ENCODE measurements around the gene SEMA5B.
A peak's percentile ranks its signal among the peaks of the same experiment; 100 is the strongest.

Gene SEMA5B, protein sequence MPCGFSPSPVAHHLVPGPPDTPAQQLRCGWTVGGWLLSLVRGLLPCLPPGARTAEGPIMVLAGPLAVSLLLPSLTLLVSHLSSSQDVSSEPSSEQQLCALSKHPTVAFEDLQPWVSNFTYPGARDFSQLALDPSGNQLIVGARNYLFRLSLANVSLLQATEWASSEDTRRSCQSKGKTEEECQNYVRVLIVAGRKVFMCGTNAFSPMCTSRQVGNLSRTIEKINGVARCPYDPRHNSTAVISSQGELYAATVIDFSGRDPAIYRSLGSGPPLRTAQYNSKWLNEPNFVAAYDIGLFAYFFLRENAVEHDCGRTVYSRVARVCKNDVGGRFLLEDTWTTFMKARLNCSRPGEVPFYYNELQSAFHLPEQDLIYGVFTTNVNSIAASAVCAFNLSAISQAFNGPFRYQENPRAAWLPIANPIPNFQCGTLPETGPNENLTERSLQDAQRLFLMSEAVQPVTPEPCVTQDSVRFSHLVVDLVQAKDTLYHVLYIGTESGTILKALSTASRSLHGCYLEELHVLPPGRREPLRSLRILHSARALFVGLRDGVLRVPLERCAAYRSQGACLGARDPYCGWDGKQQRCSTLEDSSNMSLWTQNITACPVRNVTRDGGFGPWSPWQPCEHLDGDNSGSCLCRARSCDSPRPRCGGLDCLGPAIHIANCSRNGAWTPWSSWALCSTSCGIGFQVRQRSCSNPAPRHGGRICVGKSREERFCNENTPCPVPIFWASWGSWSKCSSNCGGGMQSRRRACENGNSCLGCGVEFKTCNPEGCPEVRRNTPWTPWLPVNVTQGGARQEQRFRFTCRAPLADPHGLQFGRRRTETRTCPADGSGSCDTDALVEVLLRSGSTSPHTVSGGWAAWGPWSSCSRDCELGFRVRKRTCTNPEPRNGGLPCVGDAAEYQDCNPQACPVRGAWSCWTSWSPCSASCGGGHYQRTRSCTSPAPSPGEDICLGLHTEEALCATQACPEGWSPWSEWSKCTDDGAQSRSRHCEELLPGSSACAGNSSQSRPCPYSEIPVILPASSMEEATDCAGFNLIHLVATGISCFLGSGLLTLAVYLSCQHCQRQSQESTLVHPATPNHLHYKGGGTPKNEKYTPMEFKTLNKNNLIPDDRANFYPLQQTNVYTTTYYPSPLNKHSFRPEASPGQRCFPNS

DNA sequence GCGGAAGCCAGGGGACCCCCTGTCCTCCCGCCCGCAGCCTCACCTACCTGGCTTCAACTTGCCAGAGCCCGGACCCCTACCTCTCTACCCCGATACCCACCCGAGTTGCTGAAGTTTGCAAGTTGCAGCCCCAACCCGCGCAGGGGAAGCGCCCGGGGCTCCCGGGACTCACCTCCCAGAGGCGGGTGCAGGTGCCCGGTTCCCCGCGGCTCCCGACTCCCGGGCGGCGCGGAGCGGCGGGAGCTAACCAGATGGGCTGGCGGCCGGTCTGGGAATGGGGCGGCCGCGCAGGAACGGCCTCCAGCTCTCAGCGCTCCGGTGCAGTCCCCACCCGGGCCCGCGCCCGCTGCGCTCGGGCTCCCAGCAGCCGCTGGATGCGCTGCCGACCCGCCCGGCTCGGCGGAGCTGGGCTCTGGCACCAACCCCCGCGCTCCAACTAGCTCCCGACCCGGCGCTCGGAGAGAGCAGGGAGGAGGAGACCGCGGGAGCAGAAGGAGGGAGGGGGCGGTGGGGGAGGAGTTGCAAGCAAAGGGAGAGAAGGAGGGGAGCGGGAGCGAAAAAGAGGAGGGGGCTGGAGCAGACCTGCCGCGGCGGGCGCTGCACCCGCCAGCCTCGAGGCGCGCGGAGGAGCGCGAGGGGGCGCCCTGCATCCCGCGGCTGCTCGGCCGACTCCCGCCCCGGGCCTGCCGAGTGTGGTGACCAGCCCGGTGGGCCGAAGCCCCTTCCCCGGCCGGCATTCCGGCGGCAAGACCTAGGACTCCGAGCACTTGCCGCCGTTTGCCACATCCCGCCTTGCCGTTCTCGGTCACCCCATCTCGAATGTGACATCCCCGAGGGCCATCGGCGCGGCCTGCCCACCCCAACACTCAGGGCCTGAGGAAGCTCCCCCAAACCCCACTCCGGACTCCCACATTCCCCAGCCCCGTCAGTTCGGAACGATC lies at the start of gene SEMA5B:
Gene SEMA5B (minus strand): TSS at position 472 of the 941 bp plus-strand sequence. CDS start 66,500 bp downstream, outside the sequence.
- H3K4me3 Mint-ChIP-seq: peak within 1 kb of the TSS; percentile 75
- no peaks in the 10 kb centered on the region for H3K36me3 Mint-ChIP-seq
- H3K9me3 Mint-ChIP-seq: no peaks in the 10 kb centered on the region
- ATAC-seq: peak; percentile 52
- H3K27me3 Mint-ChIP-seq: peaks cover 48% of the 10 kb centered on the region
- no peak within 1 kb of the TSS for H3K27ac Mint-ChIP-seq
- H3K4me1 Mint-ChIP-seq: peaks cover 27% of the 10 kb centered on the region

DNA sequence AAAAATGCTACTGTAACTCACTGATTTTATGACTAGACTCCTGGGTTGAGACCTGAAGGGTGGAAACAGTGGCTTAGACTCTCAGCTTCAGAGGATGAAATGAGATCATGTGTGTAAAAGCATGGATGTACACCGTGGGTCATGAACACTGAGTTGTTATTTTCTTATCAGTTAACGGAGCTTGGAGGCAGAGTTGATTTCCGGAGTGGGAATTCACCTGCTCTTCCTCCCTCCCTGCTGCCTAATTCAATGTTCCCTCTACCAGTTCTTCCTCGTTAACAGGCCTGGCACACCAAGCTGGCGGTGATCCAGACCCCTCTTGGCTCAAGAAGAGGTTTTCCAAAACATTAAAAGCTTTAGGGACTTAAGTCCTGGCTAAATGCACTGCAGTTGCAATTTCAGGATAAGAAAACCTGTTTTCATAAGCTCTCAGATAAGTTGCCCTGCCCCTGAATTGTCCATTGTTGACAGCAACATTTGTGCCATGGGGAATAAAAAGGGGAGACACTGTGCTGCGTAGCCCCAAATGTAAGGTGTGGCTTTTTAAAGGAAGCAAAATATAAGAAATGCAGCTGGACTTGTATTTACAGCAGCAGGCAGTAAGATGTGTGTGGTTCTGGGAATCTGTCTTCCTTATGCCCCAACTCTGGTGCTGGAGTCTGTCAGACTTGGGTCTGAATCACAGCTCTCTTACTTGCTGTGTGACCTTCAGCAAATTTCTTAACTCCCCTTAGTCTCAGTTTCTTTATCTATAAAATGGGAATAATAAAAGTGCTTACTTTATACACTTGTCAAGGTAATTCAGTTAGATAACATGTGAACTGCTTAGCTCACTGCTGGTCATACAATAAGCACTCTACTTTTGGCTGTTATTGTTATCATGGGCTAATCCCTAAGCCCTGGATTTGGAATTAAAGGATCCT lies 49.2 kb upstream of the SEMA5B start:
- ATAC-seq: no peak
- no peak overlapping the region for H3K27ac Mint-ChIP-seq
- H3K4me1 Mint-ChIP-seq: peaks cover 12% of the 10 kb centered on the region
- H3K9me3 Mint-ChIP-seq: no peaks in the 10 kb centered on the region
- no peak overlapping the region for H3K4me3 Mint-ChIP-seq
- H3K36me3 Mint-ChIP-seq: no peaks in the 10 kb centered on the region
- H3K27me3 Mint-ChIP-seq: no peaks in the 10 kb centered on the region

DNA sequence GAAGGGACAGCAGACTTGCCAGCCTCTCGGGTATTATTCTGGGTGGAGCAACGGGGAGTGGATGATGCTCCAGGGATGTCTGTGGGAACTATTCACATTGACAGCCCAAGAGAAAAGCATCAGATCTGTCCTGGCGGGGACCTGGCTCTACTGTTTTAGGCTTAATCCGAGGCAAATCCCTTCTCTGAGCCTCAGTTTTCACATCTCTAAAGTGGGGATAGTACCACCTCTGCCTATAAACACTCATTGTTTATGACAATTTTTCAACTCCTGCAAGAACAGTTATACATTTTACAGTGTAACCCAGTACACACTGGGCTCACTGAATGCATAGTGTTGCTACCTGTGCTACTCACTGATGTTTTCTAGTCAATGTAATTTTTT lies 48.5 kb upstream of the SEMA5B start:
- ATAC-seq: no peak
- no peaks in the 10 kb centered on the region for H3K27me3 Mint-ChIP-seq
- H3K27ac Mint-ChIP-seq: no peak overlapping the region
- peaks cover 12% of the 10 kb centered on the region for H3K4me1 Mint-ChIP-seq
- H3K4me3 Mint-ChIP-seq: no peak overlapping the region
- no peaks in the 10 kb centered on the region for H3K9me3 Mint-ChIP-seq
- H3K36me3 Mint-ChIP-seq: no peaks in the 10 kb centered on the region

DNA sequence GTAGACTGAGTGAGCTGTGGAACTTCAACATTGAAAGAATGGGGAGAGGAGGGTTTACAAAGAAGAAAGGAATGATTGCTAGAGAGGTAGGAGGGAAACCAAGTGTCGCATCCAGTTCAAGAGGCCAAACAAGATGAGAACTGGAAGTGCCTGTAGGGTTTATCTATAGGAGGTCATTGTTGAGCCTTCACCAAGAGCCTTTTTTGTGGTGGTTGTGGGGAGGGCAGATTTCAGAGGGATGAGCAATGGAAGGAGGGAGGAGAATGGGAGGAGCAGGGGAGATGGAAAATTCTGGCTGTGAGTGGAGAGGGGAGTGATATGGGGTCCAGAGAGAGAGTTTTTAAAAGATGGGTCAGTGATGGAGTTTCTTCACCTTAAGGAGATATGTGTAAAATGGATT lies 47.8 kb upstream of the SEMA5B start:
- no peak for ATAC-seq
- H3K4me1 Mint-ChIP-seq: peaks cover 12% of the 10 kb centered on the region
- H3K9me3 Mint-ChIP-seq: no peaks in the 10 kb centered on the region
- H3K36me3 Mint-ChIP-seq: no peaks in the 10 kb centered on the region
- no peaks in the 10 kb centered on the region for H3K27me3 Mint-ChIP-seq
- no peak overlapping the region for H3K4me3 Mint-ChIP-seq
- H3K27ac Mint-ChIP-seq: no peak overlapping the region

DNA sequence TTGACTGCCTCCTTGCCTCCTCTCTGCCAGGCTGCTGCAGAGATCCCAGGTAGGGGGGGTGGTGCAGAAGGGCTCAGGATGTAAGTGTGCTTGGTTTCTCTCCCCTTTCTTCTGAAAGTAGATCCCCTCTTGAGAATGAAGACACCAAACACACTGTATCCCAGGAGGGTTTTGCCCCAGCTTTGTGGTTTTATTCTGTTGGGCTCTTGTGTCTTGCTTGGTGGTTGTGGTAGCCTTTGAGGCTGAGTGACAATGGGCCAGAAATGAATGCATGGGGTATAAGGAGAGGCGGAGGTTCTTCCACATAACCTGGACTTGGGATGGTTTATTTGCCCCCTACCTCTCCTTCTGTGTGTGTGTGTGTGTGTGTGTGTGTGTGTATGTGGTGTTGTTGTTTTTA lies 45.0 kb upstream of the SEMA5B start:
- no peak for ATAC-seq
- Mint-ChIP-seq H3K9me3 (no peaks in the 10 kb centered on the region), H3K4me3 (no peak overlapping the region), H3K27ac (no peak overlapping the region), H3K27me3 (no peaks in the 10 kb centered on the region), H3K4me1 (peaks cover 27% of the 10 kb centered on the region), H3K36me3 (no peaks in the 10 kb centered on the region)

DNA sequence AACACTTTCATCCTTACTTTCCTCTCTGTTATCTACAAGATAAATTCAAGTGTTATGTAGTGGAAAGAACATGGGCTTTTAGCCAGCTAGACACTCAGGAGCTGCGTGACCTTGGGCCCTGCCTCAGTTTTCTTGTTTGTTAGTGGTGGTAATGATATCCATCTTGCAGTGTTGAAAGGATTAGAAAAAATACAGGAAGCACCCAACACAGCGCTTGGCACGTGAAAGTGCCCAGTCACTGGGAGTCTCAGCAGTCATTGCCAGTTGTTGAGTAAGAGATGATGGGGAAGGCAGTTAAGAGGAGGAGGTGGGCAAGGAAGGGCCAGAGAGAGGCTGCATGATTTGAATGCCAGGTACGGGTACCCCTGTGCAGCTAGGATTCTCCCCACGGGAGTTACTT lies 44.6 kb upstream of the SEMA5B start:
- no peak for ATAC-seq

DNA sequence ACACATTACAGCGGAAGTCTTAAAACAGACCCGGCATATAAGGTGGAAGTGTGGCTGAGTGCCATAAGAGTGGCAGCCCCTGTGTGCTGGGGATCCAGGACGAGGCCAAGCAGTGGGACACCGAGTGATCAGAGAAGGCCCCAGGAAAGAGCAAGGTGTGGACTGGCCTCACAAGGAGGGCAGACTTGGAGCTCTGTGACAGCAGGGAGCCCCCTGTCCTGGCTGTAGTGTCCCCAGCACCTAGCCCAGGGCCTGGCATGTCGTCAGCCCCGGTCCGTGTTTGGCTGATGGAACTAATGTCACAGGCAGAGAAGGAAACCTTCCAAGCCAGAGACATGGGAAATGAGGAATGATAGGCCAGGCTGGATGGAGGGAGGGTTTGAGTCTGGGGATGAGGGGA lies 44.0 kb upstream of the SEMA5B start:
- ATAC-seq: no peak
- no peak overlapping the region for H3K27ac Mint-ChIP-seq

More for the DNA sequence above, 44.6 kb upstream of the SEMA5B start:
- H3K27ac Mint-ChIP-seq: no peak overlapping the region
- no peaks in the 10 kb centered on the region for H3K36me3 Mint-ChIP-seq
- H3K4me3 Mint-ChIP-seq: no peak overlapping the region
- H3K27me3 Mint-ChIP-seq: no peaks in the 10 kb centered on the region
- no peaks in the 10 kb centered on the region for H3K9me3 Mint-ChIP-seq
- H3K4me1 Mint-ChIP-seq: peaks cover 28% of the 10 kb centered on the region

DNA sequence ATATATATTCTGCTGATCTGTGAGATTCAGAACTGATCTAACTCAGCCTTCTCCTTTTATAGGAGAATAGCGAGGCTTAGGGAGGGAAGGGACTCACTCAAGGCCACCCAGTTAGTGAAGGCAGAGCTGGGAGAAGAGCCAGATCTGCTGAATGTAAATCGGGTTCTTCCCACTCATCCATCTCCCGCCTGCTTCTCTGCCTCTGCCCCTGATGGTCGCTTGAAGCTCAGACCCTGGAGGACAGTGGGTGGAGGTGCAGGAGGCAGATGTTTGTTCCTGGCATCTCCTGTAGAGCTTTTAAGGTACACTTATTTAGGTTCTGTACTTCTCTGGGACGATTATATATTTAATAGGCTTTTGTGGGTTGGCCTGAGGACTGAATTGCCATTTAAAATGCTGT lies 43.6 kb upstream of the SEMA5B start:
- no peak overlapping the region for H3K27ac Mint-ChIP-seq
- H3K4me1 Mint-ChIP-seq: peaks cover 34% of the 10 kb centered on the region
- no peak for ATAC-seq

More for the DNA sequence above, 44.0 kb upstream of the SEMA5B start:
- Mint-ChIP-seq H3K27me3 (no peaks in the 10 kb centered on the region), H3K9me3 (no peaks in the 10 kb centered on the region), H3K4me3 (no peak overlapping the region), H3K36me3 (no peaks in the 10 kb centered on the region), H3K4me1 (peaks cover 32% of the 10 kb centered on the region)

DNA sequence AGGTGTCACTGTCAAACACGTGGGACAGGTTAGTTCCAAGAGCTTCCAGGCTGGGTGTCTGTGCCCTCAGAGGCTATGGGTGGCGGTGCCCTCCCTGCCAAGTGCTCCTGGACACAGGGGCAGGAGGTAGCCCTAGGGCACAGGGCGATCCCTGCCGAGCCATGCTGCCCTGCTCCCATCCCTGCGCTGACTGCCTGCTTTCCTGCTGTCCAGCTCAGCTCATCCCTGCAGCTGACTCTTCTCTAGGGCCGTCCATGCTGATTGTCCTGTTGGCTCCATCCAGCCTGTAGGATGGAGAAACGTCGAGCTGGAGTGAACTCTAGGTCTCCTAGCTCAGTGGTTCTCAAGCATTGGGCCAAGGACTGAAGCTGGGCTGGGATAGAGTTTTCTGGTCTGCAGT lies 42.9 kb upstream of the SEMA5B start:
- peaks cover 34% of the 10 kb centered on the region for H3K4me1 Mint-ChIP-seq
- no peak overlapping the region for H3K4me3 Mint-ChIP-seq
- H3K36me3 Mint-ChIP-seq: no peaks in the 10 kb centered on the region
- ATAC-seq: no peak
- no peaks in the 10 kb centered on the region for H3K27me3 Mint-ChIP-seq
- H3K27ac Mint-ChIP-seq: no peak overlapping the region
- no peaks in the 10 kb centered on the region for H3K9me3 Mint-ChIP-seq

More for the DNA sequence above, 43.6 kb upstream of the SEMA5B start:
- Mint-ChIP-seq H3K4me3 (no peak overlapping the region), H3K36me3 (no peaks in the 10 kb centered on the region), H3K9me3 (no peaks in the 10 kb centered on the region), H3K27me3 (no peaks in the 10 kb centered on the region)

DNA sequence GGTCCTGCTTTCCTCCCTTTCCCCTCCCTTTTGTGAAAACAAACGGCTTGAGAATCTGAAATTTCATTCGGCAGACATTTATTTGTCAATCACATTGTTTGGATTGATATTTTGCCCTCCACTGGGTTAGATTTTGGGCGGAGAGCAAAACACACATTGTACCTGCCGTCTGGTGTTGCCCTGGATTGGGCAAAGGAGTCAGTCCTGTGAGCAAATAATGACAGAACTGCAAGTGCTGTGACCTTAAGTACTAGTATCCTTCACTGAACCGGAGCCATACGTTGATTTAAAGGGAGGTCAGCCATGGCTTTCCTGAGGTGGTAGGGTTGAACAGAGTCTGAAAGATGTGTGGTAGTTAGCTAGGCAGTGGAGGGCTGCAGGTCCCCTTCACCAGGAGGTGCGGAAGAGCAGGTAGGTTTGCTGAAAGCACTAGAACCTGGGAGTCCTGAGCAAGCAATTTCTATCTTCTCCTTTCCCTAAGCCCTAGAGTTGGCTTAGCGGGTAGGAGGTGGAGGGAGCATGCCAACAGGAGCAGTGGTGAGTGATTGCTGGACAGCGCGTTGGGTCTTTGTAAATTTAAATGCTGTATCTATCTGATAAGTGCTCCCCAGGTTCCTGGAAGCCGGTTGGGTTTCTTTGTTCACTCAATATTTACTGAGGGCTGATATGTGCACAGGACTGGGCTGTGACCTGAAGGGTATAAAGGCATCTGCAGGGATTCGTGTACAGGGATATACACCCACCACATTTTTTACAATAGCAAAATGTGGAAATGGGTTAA lies 41.2 kb upstream of the SEMA5B start:
- peak overlapping the region; percentile 73 for H3K4me3 Mint-ChIP-seq
- peaks cover 34% of the 10 kb centered on the region for H3K4me1 Mint-ChIP-seq

DNA sequence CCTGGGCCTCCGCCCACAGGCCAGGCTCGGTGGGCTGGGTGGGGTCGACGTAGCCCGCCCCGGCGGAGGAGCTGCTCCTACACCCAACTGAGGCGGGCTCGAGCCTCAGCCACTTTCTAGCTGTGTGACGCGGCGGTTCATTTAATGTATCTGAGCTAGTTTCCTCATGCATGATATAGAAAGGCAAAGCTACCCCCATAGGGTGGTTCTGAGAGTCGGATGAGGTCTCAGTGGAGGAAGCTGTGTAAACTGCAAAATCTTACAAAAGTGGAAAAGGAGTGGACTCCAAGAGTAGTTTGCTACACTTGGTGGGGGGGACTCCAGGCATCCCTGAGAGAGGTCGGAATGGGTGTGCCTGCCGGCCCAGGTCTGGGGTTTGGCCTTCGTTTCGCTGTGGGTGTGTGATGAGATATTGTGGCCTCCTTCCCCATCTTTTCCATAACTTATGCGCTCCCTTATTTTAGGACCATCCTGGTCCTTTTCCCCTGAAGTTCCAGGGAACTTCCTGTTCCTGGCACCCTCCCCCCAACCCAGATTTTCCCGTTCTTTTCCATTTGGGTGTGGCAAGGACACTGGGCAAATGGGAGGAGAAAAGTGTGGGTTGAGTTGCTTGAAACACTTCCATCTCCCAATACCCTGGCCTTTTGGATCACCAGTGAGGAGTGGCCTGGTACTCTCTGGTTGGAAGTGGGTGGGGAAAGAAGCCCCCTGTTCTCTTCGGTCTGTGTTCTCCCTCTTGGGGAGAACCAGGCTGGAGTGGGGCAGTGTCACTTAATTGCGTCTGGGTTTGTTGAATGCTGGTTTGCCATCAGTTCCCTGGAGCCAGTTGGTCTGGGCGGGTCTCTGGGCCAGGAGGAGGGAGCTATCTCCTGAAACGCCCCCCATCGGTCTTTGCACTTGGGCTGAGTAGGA lies 40.4 kb upstream of the SEMA5B start:
- Mint-ChIP-seq H3K9me3 (no peaks in the 10 kb centered on the region), H3K36me3 (no peaks in the 10 kb centered on the region), H3K4me1 (peaks cover 34% of the 10 kb centered on the region), H3K27me3 (no peaks in the 10 kb centered on the region), H3K27ac (peak overlapping the region; percentile 35), H3K4me3 (peak overlapping the region; percentile 73)
- peak; percentile 44 for ATAC-seq

More for the DNA sequence above, 41.2 kb upstream of the SEMA5B start:
- no peak for ATAC-seq
- Mint-ChIP-seq H3K9me3 (no peaks in the 10 kb centered on the region), H3K27me3 (no peaks in the 10 kb centered on the region), H3K27ac (no peak overlapping the region), H3K36me3 (no peaks in the 10 kb centered on the region)
